ENCODE measurements around the gene PCDHB12. TPM values are rescaled to one million over a fixed set of nuclear protein-coding genes. Genes with fewer than 3 reads are reported as not detected.
"Not testable (repeated sequence)": the region's sequence is repeated elsewhere in the genome, so short reads cannot be mapped to it uniquely, and the experiment has no call there.

Gene PCDHB12
- total and polyA plus RNA-seq, 9 of the 15 experiments (the other 6 are each of a cell fraction or from before 2014, with no cell fraction given), result not detected

GRCh38 chr5:141186897-141187512 lies 21.5 kb upstream of the PCDHB12 start, which contains the start of gene PCDHB9 (continued):
- peak; percentile 48 to 62 (median 62); a peak in 5 of 6 replicates for TF ChIP-seq CTCF (IDR thresholded peaks at IDR 0.05 in 2 of 3, conservative IDR thresholded peaks at IDR 0.05 in 1 of 3; ENCODE audit: insufficient read depth in 2 of 3, low read depth in 1 of 3, low read length in 3 of 3)
- no peak for TF ChIP-seq ZEB2 (IDR thresholded peaks at IDR 0.05)
- TF ChIP-seq TCF7L2 (IDR thresholded peaks at IDR 0.05; ENCODE audit: low read depth, low read length), result no peak
- no peak for TF ChIP-seq NR2F6 (CRISPR knock-in tag; IDR thresholded peaks at IDR 0.05)
- no peak for TF ChIP-seq ZNF398 (CRISPR knock-in tag; IDR thresholded peaks at IDR 0.05)
- no peak for TF ChIP-seq XRCC4 (IDR thresholded peaks at IDR 0.05; ENCODE audit: extremely low read depth, insufficient read depth, insufficient read length)
- TF ChIP-seq TRIM28 (IDR thresholded peaks at IDR 0.05), result no peak
- no peak for TF ChIP-seq NCOA6 (IDR thresholded peaks at IDR 0.05)
- TF ChIP-seq RAD21 (CRISPR knock-in tag; conservative IDR thresholded peaks at IDR 0.05 in 1 of 2, IDR thresholded peaks at IDR 0.05 in 1 of 2), result 0 out of 4 replicates have a peak, but pooled peaks of 1 of the 2 experiments have one; percentile 11
- no peak for TF ChIP-seq ZNF24 (IDR thresholded peaks at IDR 0.05)
- TF ChIP-seq ZFX (CRISPR knock-in tag; IDR thresholded peaks at IDR 0.05), result no peak

- BruUV-seq (replicated peaks); intact Hi-C loops (cut with micrococcal nuclease); H3K9ac ChIP-seq (ENCODE audit: insufficient read depth in 1 of 2, low read depth in 2 of 2, low read length in 2 of 2); H3K4me3 ChIP-seq; H3K9me3 ChIP-seq (replicated peaks; ENCODE audit: control insufficient read depth, insufficient read depth, low read depth, low read length); DNase-seq (ENCODE audit: extremely low read depth in 1 of 4, low spot score in 3 of 4); in situ Hi-C loops (cut with MboI); H3K9me1 ChIP-seq (ENCODE audit: control insufficient read depth, insufficient read depth, low read length); H3K79me2 ChIP-seq (ENCODE audit: control insufficient read depth, insufficient read depth, low read length); H4K20me1 ChIP-seq (replicated peaks; ENCODE audit: control insufficient read depth, insufficient read depth, low read length); ATAC-seq; H3K4me2 ChIP-seq (ENCODE audit: insufficient read depth, low read length); H3K27ac ChIP-seq (ENCODE audit: extremely low read depth, low read depth, low read length); FAIRE-seq; H3K36me3 ChIP-seq (ENCODE audit: control insufficient read depth, insufficient read depth, low read length); H2AFZ ChIP-seq (ENCODE audit: low read depth, low read length); H3K27me3 ChIP-seq (ENCODE audit: control insufficient read depth in 2 of 2, insufficient read depth in 2 of 2, low read length in 2 of 2); CTCF ChIA-PET (ENCODE audit: low intra/inter-chr PET ratio); POLR2A ChIA-PET; H3K4me1 ChIP-seq (replicated peaks in 1 of 2; ENCODE audit: control insufficient read depth in 2 of 2, insufficient read depth in 2 of 2, low read length in 2 of 2): not testable (repeated sequence)
- 7% methylated on average over 2 of the region's 37 CpGs for WGBS (ENCODE audit: insufficient coverage, low coverage, missing lambda C conversion rate)
Observed at GRCh38 chr5:141188682-141189081, 19.8 kb upstream of the PCDHB12 start.

- CTCF ChIA-PET (ENCODE audit: low intra/inter-chr PET ratio); H4K20me1 ChIP-seq (replicated peaks; ENCODE audit: control insufficient read depth, insufficient read depth, low read length); H3K4me2 ChIP-seq (ENCODE audit: insufficient read depth, low read length); H3K27ac ChIP-seq (ENCODE audit: extremely low read depth, low read depth, low read length); intact Hi-C loops (cut with micrococcal nuclease); H3K4me1 ChIP-seq (replicated peaks in 1 of 2; ENCODE audit: control insufficient read depth in 2 of 2, insufficient read depth in 2 of 2, low read length in 2 of 2); H3K9me3 ChIP-seq (replicated peaks; ENCODE audit: control insufficient read depth, insufficient read depth, low read depth, low read length); H3K9ac ChIP-seq (ENCODE audit: insufficient read depth in 1 of 2, low read depth in 2 of 2, low read length in 2 of 2); DNase-seq (ENCODE audit: extremely low read depth in 1 of 4, low spot score in 3 of 4); H3K27me3 ChIP-seq (ENCODE audit: control insufficient read depth in 2 of 2, insufficient read depth in 2 of 2, low read length in 2 of 2); H3K4me3 ChIP-seq; H2AFZ ChIP-seq (ENCODE audit: low read depth, low read length); in situ Hi-C loops (cut with MboI); BruUV-seq (replicated peaks); H3K79me2 ChIP-seq (ENCODE audit: control insufficient read depth, insufficient read depth, low read length); ATAC-seq; H3K36me3 ChIP-seq (ENCODE audit: control insufficient read depth, insufficient read depth, low read length); H3K9me1 ChIP-seq (ENCODE audit: control insufficient read depth, insufficient read depth, low read length); POLR2A ChIA-PET; FAIRE-seq: not testable (repeated sequence)
- WGBS (ENCODE audit: insufficient coverage, low coverage, missing lambda C conversion rate), result 5% methylated on average over 16 of the region's 35 CpGs
Observed at GRCh38 chr5:141189131-141189530, 19.4 kb upstream of the PCDHB12 start.
